COR-L47 (cell line): Measurements from ENCODE around the gene CAMKMT.
"Not testable (repeated sequence)": the region's sequence is repeated elsewhere in the genome, so short reads cannot be mapped to it uniquely, and the experiment has no call there.

Experiments used
- DNase-seq: peaks from one replicate; lab custom pipeline; 2025; lab: John Stamatoyannopoulos, UW

The CAMKMT gene

DNA sequence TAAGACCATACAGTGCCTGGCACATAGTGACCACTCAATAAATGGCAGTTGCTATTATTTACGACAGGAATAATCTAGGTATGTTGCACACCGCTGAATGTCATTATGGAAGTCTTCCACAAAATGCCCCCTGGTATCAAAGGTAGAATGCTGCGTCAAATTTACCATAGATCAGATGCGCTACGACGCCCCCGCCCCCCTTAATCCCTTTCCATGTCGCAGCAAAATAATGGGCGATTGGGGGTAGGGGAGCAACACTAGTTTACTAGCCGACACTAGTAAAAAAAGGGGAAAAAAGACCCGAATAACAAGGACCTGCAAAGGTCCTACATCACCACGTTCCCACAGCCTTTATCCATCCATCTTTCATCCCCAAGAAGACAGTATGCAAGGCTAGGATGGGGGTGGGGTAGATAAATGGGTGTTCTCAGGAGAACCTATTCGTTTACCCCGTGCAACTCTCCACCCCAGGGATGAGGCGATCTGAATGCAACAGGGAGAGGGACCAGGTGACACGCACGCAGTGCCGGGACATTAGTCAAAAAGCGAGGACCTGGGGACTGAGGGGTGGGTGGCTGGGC, 908 bp upstream of the CAMKMT start:
- peak; percentile 35 for DNase-seq

DNA sequence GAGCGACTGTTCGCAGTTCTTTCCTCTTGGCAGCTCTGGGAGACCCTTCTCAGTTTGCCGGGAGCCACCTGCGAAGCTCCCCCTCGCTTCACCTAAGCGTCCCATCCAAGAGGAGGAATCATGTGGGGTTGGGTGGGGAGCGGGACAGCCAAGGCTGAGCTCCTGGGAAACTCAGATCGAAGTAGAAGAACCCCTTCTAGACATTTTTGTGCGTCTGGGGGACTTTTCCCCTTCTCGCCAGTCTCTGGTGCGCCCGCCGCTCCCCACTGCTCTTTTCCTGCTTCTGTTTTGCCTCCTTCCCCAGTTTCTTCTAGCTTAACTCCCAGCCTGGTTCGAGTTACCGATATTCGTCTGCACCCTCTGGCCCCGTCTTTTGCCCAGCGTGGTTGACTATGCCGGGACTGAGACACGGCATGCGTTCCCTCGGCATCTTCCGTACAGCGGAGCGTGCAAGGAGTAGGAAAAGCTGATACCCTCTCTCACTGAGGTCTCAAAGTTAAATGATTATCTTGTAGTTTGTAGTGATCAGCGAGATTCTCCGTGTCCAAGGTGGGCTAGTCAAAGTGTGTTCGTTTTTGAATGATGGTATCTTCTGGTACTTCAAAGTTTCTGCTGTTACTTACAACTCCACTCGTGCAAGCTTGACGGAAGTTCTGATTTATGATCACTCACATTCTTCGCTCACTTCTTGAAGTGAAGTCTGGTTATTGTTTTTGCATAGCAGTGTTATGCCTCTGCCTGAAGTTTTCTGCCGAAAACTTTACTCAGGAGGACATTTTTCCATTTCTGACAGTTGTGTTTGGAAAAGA, 664 bp downstream of the CAMKMT start:
- no peak for DNase-seq

DNA sequence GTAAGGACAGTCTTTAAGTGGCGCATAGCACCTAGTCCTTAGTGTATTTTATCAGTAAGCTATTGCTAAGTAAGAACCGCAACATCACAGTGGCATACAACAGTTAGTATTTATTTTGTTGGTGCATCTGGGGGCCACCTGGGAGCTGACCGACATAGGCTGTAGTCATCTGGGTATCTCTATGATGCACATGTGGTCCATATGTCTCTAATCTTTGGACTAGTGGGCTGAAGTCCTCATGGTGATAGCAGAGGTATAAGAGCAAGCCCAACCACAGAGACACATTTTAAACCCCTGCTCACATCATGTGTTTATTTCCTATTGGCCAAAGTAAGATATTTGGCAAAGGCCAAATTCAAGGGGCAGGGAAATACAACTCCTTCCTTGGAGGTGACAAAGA, 2.9 kb downstream of the CAMKMT start:
- no peak for DNase-seq

DNA sequence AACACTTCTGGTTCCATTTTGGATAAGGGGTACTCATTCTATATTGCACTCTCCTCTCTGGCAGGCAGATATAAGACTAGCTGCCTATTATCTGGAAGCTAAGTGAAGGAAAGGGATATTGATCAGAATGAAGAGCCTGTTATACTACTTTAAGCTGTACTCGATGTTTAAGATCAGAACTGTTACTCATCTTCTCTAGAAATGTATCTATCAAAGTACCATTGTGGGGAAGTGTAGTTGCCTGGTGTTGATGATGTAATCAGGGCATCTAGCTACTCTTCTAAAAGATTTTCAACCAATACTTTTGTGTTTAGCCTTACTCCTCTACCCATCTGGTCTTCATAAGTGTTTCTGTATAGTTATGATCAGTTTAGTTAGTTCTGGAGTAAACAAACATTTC, 5.8 kb downstream of the CAMKMT start:
- DNase-seq: no peak

DNA sequence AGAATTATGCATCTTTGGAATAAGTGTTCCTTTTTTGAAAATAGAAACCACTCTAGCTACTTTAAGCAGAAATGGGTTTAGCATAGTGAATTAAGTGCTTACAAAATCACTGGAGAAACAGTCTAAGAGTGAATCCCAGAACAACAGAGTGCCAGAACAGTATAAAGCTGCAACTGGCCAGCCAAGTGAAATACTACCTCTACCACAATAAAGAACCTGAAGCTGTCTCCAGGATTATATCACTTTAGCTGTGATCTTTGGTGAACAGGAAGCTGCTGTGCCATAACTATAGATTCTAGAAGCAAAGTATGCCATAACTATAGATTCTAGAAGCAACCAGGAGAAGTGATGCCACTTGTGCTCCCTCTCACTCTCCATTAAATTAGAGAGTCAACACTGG, 7.6 kb downstream of the CAMKMT start:
- DNase-seq: no peak

DNA sequence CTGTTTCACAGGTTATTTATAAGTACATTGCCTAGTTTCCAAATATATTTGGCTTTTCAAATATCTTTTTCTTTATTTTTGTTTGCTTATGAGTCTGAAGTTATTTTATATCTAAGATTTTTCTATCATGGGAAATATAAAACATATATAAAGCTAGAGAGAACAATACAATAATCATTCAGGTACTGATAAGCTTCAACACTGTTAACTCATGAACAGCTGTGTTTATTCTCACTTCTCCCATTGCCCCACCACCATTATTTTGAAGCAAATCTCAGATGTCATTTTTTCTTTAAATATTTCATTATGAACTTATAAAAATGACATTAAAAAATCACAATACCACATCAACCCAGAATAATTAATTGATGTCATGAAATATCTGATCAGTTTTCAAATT, 9.7 kb downstream of the CAMKMT start:
- DNase-seq: no peak

DNA sequence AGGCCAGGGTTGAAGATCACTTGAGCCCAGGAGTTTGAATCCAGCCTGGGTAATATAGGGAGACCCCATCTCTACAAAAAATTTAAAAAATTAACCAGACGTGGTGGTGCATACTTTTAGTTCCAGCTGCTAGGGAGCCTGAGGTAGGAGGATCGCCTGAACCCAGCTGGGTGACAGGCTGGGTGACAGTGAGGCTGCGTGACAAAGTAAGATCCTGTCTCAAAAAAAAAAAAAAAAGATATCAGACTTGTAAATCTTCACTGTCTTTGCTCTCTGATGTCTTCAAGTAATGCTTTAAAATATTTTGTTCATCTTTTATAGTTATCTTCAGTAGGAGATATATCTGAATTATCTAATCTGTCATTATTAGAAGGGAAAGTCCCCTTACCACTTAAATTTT, 10.5 kb downstream of the CAMKMT start:
- DNase-seq: no peak

DNA sequence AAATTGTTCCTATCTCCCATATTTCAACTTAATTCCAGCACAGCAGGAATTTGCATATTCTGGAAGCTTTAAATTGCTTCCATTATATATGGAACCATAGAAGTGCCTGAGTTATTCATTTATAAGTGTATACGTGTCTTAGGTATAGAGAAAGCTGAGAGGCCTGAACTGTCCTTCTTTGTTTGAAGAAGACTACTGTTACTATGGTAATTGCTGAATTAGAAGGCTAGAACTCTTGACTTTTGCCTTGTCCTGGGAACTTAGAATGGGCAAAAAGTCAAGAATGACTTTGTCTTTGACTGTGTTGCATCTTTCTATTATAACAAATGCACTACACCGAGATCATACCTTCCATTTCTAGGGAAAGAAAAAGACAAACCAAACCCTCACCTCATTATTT, 15.7 kb downstream of the CAMKMT start:
- DNase-seq: no peak

DNA sequence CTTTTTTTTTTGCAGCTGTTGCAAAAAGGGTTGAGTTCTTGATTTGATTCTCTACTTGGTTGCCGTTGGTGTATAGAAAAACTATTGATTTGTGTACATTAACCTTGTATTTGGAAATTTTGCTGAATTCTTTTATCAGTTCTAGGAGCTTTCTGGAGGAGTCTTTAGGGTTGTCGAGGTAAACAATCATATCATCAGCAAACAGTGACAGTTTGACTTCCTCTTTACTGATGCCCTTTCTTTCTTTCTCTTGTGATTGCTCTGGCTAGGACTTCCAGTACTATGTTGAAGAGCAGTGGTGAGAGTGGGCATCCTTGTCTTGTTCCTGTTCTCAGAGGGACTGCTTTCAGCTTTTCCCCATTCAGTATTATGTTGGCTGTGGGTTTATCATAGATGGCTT, 23.5 kb downstream of the CAMKMT start:
- DNase-seq: not testable (repeated sequence)

DNA sequence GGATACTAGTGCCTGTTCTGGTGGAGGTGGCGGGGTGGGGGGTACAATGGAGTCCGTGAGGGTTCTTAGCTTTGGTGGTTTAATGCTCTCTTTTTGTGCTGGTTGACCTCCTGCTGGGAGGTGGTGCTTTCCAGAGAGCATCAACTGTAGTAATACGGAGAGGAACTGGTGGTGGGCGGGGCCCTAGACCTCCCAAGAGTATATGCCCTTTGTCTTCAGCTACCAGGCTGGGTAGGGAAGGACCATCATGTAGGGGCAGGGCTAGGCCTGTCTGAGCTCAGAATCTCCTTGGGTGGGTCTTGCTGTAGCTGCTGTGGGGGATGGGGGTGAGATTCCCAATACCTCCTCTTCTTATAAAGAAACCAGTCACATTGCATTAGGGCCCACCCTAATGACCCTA, 27.1 kb downstream of the CAMKMT start:
- DNase-seq: no peak

DNA sequence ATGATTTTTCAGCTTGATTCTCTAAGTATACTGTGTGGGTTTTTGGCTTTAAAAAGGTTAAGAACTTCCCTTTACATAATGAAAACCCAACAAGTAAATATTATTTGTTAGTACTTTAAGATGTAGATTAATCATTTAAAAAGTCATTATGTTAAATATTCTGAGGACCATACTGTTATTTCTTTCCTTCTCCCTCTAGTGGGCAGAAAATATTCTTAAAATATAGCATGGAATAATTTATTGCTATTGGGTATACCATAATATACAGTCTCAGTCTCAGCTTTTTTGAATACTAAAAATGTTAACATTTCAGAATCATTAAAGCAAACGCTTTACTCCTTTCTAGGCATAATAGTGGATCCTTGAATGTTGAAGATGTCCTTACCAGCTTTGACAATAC, 28.1 kb downstream of the CAMKMT start:
- DNase-seq: no peak

DNA sequence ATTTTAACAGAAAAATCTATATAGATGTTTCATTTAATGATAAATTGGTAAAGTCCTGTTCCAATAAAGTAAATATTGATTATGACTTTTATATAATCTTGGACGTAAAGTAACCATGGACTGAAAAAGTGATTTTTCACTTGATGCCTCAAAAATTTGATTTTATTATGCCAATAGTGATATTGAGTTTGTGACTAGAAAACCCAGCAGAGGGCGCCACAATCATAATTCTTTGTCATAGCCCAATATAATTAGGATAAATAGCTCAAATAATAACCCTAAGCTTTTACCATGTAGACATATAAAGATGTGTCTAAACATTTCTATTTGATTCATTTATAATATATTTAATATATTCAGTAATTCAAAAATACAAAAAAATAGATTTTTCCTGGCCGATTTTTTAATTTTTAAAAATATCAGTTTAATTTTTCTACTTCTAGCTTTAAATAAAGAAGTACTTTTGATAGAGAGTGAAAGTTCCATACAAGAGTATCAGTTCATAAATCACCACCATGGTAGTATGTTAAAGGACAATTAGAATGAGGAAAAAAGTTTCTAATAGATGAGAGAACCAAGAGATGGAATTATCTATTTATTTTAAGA, 30.7 kb downstream of the CAMKMT start:
- peak; percentile 62 for DNase-seq

DNA sequence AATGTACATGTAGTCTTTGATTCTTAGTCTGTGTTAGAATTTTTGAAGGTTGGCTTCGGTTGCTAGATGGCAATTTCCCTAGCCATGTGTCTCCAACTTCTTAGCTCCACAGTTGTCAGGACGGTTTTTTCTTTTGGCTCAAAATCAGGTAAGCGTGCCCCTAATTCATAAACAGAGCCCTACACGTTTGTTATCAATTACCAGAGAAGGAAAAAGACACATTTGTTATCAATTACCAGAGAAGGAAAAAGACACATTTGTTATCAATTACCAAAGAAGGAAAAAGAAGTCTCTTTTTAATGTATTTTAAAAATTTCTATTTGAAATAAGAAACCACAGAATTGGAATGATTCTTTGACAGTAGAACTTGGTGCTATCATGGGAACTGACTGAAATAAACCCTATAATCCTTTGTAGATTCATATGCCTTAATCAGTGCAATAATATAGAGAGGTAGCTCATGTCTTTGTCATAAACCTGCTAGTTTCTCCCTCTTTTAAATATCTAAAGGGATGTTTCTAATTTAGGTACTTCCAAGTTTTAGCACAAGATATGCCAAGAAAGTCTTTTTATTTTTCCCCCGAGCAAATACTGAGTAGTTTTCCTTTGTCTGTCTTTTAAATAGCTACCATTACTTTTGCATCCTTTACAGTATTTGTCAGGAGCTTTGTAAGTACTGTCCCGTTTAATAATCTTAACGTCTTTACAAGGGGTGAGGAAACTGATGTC, 35.9 kb downstream of the CAMKMT start:
- DNase-seq: no peak

DNA sequence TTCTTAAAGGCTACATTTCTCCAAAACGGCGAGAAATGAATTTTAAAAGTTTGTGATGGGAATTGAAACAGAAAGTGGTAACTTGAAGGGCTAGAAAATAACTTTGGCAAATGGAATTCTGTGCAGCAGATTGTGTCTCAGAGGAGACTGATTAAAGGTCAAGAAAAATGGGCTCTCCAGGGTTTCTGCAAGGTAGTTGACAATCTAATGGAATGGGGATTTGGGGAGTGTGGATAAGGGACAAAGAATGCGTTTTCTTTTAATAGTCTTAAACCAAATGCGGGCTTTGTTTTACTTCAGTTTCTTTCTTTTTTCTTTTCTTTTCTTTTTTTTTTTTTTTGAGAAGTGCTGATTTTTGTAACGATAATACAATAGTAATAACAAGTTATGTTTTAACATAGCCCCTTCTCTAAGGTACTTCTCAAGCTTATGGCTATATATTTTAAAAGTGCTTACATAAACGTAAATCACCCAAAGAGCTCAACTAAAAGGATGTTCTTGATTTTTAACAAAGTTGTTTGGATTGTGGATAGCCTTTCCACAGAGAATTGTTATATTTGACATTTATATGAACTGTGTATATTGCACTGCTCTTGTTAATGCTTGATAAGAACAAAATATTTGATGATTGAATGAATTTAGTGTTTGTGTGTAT, 36.6 kb downstream of the CAMKMT start:
- DNase-seq: no peak

DNA sequence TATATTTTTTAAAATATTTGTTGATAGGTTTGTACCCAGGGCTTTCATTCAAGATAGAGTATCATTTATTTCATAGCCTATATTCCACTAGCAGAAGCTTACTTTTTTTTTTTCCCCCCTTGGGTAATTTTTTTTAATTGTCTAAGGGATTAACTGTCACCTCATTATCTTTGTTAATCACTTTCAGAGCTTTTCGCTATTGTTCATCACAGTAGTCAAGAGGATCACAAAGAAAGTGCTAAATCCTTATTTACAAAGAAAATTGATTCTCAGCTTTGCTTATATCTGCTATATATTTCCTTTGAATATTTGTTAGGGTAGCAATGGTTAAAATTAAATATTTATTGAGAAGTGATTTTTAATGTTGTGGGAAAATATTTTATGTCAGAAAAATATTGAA, 59.0 kb downstream of the CAMKMT start:
- DNase-seq: peak; percentile 21

DNA sequence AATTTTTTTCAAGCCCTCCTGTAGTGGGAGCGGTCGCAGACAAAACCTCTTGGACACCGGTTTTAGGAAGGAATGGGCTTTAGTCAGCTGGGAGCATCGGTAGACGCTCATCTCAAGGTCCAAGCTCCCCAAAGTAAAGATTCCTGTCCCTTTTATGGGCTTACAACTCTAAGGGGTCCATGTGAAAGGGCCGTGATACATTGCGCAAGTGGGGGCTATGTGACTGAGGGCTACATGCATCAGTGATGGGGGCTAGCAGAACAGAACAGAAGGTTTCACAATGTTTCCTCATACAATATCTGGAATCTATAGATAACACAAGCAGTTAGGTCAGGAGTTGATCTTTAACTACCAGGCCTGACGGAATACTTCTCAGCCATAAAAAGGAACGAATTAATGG, 62.5 kb downstream of the CAMKMT start:
- no peak for DNase-seq

DNA sequence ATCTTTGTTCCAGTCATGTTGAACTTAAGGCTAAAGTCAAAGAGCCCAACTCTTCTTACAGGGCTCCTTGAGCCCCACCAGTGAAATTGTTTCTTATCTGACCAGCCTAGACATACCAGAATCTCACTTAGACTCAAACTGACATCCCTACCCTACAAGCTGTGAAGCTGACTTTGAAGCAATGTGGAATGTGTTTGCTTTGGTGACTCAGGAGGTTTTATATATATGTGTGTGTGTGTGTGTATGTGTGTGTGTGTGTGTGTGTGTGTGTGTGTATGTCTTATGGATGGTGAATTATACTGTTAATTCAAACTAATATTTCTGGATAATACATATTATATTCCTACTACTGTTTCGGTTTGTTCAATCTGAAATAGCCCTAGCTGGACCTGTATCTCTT, 67.3 kb downstream of the CAMKMT start:
- DNase-seq: no peak

DNA sequence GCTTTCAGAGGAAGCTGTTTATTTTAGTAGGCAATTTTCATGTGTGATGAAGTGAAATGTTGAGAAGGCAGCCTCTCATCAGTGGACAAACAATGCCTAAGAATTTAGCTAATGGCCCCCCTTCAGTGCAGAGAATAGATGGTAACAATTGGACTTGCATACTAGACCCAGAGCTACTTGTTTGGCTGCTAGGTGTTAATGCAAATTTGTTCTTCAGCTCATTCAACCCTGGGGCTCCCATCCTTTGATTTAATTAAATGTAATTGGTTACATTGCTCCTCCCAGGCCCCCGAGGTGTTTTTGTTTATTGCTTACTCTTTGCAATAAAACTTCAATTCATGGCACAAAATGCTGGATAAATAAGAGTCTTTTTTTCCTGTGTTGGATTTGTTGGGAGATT, 68.6 kb downstream of the CAMKMT start:
- peak; percentile 79 for DNase-seq

DNA sequence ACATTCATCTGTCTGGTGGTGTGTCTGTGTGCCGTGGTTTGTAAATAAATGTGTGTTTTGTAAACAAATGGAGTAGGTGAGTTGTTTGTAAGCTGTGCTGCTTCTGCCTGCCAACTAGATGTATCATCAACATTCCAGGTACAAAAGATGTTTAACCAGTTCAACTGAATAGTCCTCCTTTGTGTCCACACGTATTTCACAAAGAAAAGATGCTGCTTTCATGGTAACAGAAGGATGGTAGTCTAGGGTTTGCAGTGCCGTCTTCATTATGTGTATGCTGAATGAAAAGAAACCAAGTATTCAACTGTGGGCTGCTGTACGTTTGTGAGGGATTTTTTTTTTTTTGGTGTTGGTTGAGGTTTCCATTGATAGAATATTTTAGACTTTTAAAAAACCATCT, 72.1 kb downstream of the CAMKMT start:
- DNase-seq: peak; percentile 41

DNA sequence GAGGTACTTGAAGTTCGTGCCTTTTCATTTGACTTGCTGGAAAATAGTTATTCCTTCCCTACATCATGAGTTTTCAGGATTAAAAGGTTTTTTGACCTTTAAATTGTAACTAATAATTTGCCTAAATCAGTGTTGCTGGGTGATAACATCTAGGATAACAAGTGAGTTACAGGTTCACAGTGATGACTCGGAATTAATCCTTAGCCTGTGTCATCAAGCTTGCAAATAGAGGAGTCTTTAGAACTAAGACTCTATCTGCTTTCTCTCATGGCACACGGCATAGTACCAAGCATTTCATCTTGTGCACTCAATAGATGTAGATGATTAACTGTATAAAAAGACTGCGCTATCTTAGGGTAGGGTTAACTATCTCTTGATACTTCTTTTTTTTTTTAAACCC, 79.5 kb downstream of the CAMKMT start:
- DNase-seq: no peak

DNA sequence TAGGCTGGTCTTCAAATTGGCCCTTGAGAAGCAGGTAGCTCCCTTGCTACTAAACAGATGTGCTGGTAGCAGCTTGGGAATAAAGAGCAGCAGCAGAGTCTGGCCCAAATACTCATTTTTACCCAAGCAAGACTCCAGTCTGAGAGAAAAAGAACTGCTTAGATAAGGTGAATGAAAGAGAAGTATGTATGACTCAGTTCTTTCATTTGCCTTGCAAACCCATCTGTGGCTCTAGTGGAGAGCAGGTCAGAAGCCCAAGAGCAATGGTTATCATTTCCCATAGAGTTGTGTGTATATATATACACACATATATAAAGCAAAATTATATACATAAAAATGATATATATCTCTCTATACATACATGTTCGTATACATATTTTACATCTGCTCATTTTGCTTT, 80.3 kb downstream of the CAMKMT start:
- no peak for DNase-seq

DNA sequence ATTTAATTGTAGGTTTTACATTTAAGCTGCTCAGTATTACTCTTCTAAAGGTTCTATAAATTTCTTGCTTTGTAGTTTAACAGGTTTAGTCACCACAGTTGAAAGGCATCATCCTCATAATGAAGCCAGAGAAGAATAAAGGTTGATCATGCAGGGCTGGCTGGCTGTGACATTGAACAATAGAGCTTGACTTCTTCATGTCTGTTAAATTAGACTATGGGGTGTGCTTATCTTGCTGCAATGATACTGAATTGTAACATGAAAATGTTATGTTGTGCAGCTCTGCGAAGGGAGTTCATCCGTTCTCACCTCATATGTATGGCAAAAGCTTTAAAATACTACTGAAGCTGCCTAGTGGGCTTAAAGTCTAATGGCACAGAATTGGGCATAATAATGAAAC, 81.8 kb downstream of the CAMKMT start:
- no peak for DNase-seq
